ENCODE measurements around the gene MYO9A.

MYO9A gene

GRCh38 chr15:71931261-71931660 is 186.7 kb downstream of the MYO9A start:
- Histone ChIP-seq H4K8ac (ENCODE audit: low read depth, low read length) (no peak overlapping the region), H2BK5ac (ENCODE audit: low read depth, low read length, poor library complexity) (no peak overlapping the region), H3K27ac (ENCODE audit: low read depth, low read length) (no peak overlapping the region), H3K4me3 (ENCODE audit: low read depth, low read length) (no peak overlapping the region), H3K23ac (ENCODE audit: low read length) (no peak overlapping the region), H4K91ac (ENCODE audit: low read depth, low read length) (no peak overlapping the region), H3K4ac (ENCODE audit: low read depth, low read length) (no peak overlapping the region), H3K9ac (ENCODE audit: low read length) (no peak overlapping the region), H2AFZ (ENCODE audit: insufficient read depth, low read length, poor library complexity) (no peak overlapping the region), H3K9me3 (ENCODE audit: insufficient read depth, low read depth, low read length) (no peaks in the 10 kb centered on the region), H2AK5ac (ENCODE audit: low read length) (no peak overlapping the region), H3K36me3 (ENCODE audit: control insufficient read depth in 1 of 2, insufficient read depth in 2 of 2, low read length in 2 of 2) (peaks cover 0 to 8% of the 10 kb centered on the region in 2 experiments), H4K12ac (ENCODE audit: low read depth, low read length) (no peak overlapping the region), H3K4me2 (ENCODE audit: low read length) (no peak overlapping the region), H2BK12ac (ENCODE audit: low read length) (no peak overlapping the region), H3K14ac (ENCODE audit: low read length) (no peak overlapping the region), H3K27me3 (ENCODE audit: insufficient read depth, low read length) (no peaks in the 10 kb centered on the region), H3K4me1 (ENCODE audit: control insufficient read depth in 1 of 2, insufficient read depth in 2 of 2, low read length in 2 of 2) (no peaks in the 10 kb centered on the region), H3K79me2 (ENCODE audit: control insufficient read depth, insufficient read depth, low read length, poor library complexity) (no peaks in the 10 kb centered on the region), H3K18ac (ENCODE audit: low read length) (no peak overlapping the region), H3K79me1 (ENCODE audit: low read length) (no peaks in the 10 kb centered on the region), H2BK120ac (ENCODE audit: insufficient read depth, low read length, poor library complexity) (no peak overlapping the region)
- WGBS (ENCODE audit: extremely low coverage, insufficient coverage, insufficient read length): no CpG with 5 or more reads among the region's 1 CpG
- DNase-seq: no peak

- H3K27me3 ChIP-seq (ENCODE audit: insufficient read depth, low read length): no peaks in the 10 kb centered on the region
- H3K79me1 ChIP-seq (ENCODE audit: low read length): no peaks in the 10 kb centered on the region
- no peak overlapping the region for H3K4me3 ChIP-seq (ENCODE audit: low read depth, low read length)
- H2BK12ac ChIP-seq (ENCODE audit: low read length): no peak overlapping the region
- no peak overlapping the region for H4K12ac ChIP-seq (ENCODE audit: low read depth, low read length)
- H3K9ac ChIP-seq (ENCODE audit: low read length): no peak overlapping the region
- no peak overlapping the region for H3K23ac ChIP-seq (ENCODE audit: low read length)
- WGBS (ENCODE audit: extremely low coverage, insufficient coverage, insufficient read length): no CpG with 5 or more reads among the region's 10 CpGs
- H3K4me1 ChIP-seq (ENCODE audit: control insufficient read depth in 1 of 2, insufficient read depth in 2 of 2, low read length in 2 of 2): no peaks in the 10 kb centered on the region
- H3K27ac ChIP-seq (ENCODE audit: low read depth, low read length): no peak overlapping the region
- no peak overlapping the region for H2BK5ac ChIP-seq (ENCODE audit: low read depth, low read length, poor library complexity)
- no peak overlapping the region for H3K4me2 ChIP-seq (ENCODE audit: low read length)
- no peaks in the 10 kb centered on the region for H3K9me3 ChIP-seq (ENCODE audit: insufficient read depth, low read depth, low read length)
- H3K79me2 ChIP-seq (ENCODE audit: control insufficient read depth, insufficient read depth, low read length, poor library complexity): no peaks in the 10 kb centered on the region
- H4K8ac ChIP-seq (ENCODE audit: low read depth, low read length): no peak overlapping the region
- H2AK5ac ChIP-seq (ENCODE audit: low read length): no peak overlapping the region
- H3K36me3 ChIP-seq (ENCODE audit: control insufficient read depth in 1 of 2, insufficient read depth in 2 of 2, low read length in 2 of 2): peaks cover 0 to 4% of the 10 kb centered on the region in 2 experiments
- no peak overlapping the region for H2BK120ac ChIP-seq (ENCODE audit: insufficient read depth, low read length, poor library complexity)
- no peak overlapping the region for H2AFZ ChIP-seq (ENCODE audit: insufficient read depth, low read length, poor library complexity)
- no peak for DNase-seq
- H3K18ac ChIP-seq (ENCODE audit: low read length): no peak overlapping the region
- H3K14ac ChIP-seq (ENCODE audit: low read length): no peak overlapping the region
- H3K4ac ChIP-seq (ENCODE audit: low read depth, low read length): no peak overlapping the region
- no peak overlapping the region for H4K91ac ChIP-seq (ENCODE audit: low read depth, low read length)
Observed at GRCh38 chr15:71925145-71925544, 192.8 kb downstream of the MYO9A start.

GRCh38 chr15:71921191-71921590 is 196.8 kb downstream of the MYO9A start:
- H2AFZ ChIP-seq (ENCODE audit: insufficient read depth, low read length, poor library complexity): no peak overlapping the region
- no peaks in the 10 kb centered on the region for H3K27me3 ChIP-seq (ENCODE audit: insufficient read depth, low read length)
- no peak overlapping the region for H3K4ac ChIP-seq (ENCODE audit: low read depth, low read length)
- H3K27ac ChIP-seq (ENCODE audit: low read depth, low read length): no peak overlapping the region
- H3K79me1 ChIP-seq (ENCODE audit: low read length): no peaks in the 10 kb centered on the region
- no peak overlapping the region for H3K9ac ChIP-seq (ENCODE audit: low read length)
- no peaks in the 10 kb centered on the region for H3K79me2 ChIP-seq (ENCODE audit: control insufficient read depth, insufficient read depth, low read length, poor library complexity)
- no peak overlapping the region for H2BK120ac ChIP-seq (ENCODE audit: insufficient read depth, low read length, poor library complexity)
- H4K91ac ChIP-seq (ENCODE audit: low read depth, low read length): no peak overlapping the region
- no peak overlapping the region for H2AK5ac ChIP-seq (ENCODE audit: low read length)
- H3K4me3 ChIP-seq (ENCODE audit: low read depth, low read length): no peak overlapping the region
- no peak overlapping the region for H3K18ac ChIP-seq (ENCODE audit: low read length)
- no peak for DNase-seq
- H3K4me2 ChIP-seq (ENCODE audit: low read length): no peak overlapping the region
- H3K14ac ChIP-seq (ENCODE audit: low read length): no peak overlapping the region
- H2BK5ac ChIP-seq (ENCODE audit: low read depth, low read length, poor library complexity): no peak overlapping the region
- no peaks in the 10 kb centered on the region for H3K36me3 ChIP-seq (ENCODE audit: control insufficient read depth in 1 of 2, insufficient read depth in 2 of 2, low read length in 2 of 2)
- H3K23ac ChIP-seq (ENCODE audit: low read length): no peak overlapping the region
- no peak overlapping the region for H4K8ac ChIP-seq (ENCODE audit: low read depth, low read length)
- WGBS (ENCODE audit: extremely low coverage, insufficient coverage, insufficient read length): 100% methylated on average over 1 of the region's 3 CpGs
- H3K9me3 ChIP-seq (ENCODE audit: insufficient read depth, low read depth, low read length): no peaks in the 10 kb centered on the region
- H2BK12ac ChIP-seq (ENCODE audit: low read length): no peak overlapping the region
- no peaks in the 10 kb centered on the region for H3K4me1 ChIP-seq (ENCODE audit: control insufficient read depth in 1 of 2, insufficient read depth in 2 of 2, low read length in 2 of 2)
- H4K12ac ChIP-seq (ENCODE audit: low read depth, low read length): no peak overlapping the region

- no peak overlapping the region for H3K4ac ChIP-seq (ENCODE audit: low read depth, low read length)
- H3K14ac ChIP-seq (ENCODE audit: low read length): no peak overlapping the region
- H2BK120ac ChIP-seq (ENCODE audit: insufficient read depth, low read length, poor library complexity): peak overlapping the region; percentile 22
- no peak overlapping the region for H3K18ac ChIP-seq (ENCODE audit: low read length)
- no peak overlapping the region for H3K27ac ChIP-seq (ENCODE audit: low read depth, low read length)
- no peak overlapping the region for H4K8ac ChIP-seq (ENCODE audit: low read depth, low read length)
- no CpG with 5 or more reads among the region's 6 CpGs for WGBS (ENCODE audit: extremely low coverage, insufficient coverage, insufficient read length)
- H2AK5ac ChIP-seq (ENCODE audit: low read length): no peak overlapping the region
- DNase-seq: no peak
- H3K4me2 ChIP-seq (ENCODE audit: low read length): no peak overlapping the region
- no peak overlapping the region for H2BK5ac ChIP-seq (ENCODE audit: low read depth, low read length, poor library complexity)
- H3K4me1 ChIP-seq (ENCODE audit: control insufficient read depth in 1 of 2, insufficient read depth in 2 of 2, low read length in 2 of 2): no peaks in the 10 kb centered on the region
- H3K79me2 ChIP-seq (ENCODE audit: control insufficient read depth, insufficient read depth, low read length, poor library complexity): no peaks in the 10 kb centered on the region
- no peaks in the 10 kb centered on the region for H3K79me1 ChIP-seq (ENCODE audit: low read length)
- H3K9ac ChIP-seq (ENCODE audit: low read length): no peak overlapping the region
- H4K91ac ChIP-seq (ENCODE audit: low read depth, low read length): no peak overlapping the region
- H3K4me3 ChIP-seq (ENCODE audit: low read depth, low read length): no peak overlapping the region
- H3K23ac ChIP-seq (ENCODE audit: low read length): no peak overlapping the region
- no peaks in the 10 kb centered on the region for H3K27me3 ChIP-seq (ENCODE audit: insufficient read depth, low read length)
- no peak overlapping the region for H2AFZ ChIP-seq (ENCODE audit: insufficient read depth, low read length, poor library complexity)
- H2BK12ac ChIP-seq (ENCODE audit: low read length): no peak overlapping the region
- H3K9me3 ChIP-seq (ENCODE audit: insufficient read depth, low read depth, low read length): no peaks in the 10 kb centered on the region
- no peak overlapping the region for H4K12ac ChIP-seq (ENCODE audit: low read depth, low read length)
- no peaks in the 10 kb centered on the region for H3K36me3 ChIP-seq (ENCODE audit: control insufficient read depth in 1 of 2, insufficient read depth in 2 of 2, low read length in 2 of 2)
Observed at GRCh38 chr15:71920573-71920972, 197.4 kb downstream of the MYO9A start.
